ENCODE data around the gene C1QTNF8.

DNA sequence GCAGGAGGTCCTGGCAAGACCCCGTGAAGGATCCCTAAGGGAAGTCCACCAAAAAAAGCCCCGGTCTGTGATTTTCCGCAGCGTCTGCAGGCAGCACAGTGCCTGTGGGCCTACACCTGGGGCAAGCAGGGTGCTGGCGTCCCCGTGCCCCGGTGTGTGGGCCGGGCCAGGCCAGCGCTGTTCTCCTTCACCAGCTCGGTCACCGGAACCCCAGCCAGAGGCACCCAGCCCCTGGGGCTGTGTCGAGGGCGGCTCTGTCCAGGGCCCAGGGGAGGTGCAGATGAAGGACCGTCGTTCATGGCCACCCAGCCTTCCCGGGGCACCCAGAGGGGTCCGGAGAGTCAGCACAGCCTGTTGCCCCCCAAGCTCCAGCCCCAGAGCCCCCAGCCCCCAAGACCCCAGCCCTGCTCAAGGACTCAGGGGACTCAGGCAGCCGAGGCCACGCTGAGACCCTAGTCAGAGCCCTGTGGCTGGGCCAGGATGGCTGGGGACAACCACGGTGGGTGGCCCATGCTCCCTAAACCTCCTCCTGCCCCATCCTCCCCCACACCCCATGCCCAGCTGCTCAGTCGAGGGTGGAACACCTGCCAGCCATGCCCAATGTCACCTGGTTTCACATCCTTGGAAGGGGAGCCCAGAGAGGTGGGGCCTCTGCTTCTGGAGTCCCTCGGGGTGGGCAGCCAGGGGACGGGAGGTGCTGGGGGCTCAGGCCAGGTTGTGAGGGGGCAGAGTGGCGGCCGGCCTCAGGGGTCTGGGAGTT, 5.7 kb upstream of the C1QTNF8 start:
- TF ChIP-seq, protein P1, sequence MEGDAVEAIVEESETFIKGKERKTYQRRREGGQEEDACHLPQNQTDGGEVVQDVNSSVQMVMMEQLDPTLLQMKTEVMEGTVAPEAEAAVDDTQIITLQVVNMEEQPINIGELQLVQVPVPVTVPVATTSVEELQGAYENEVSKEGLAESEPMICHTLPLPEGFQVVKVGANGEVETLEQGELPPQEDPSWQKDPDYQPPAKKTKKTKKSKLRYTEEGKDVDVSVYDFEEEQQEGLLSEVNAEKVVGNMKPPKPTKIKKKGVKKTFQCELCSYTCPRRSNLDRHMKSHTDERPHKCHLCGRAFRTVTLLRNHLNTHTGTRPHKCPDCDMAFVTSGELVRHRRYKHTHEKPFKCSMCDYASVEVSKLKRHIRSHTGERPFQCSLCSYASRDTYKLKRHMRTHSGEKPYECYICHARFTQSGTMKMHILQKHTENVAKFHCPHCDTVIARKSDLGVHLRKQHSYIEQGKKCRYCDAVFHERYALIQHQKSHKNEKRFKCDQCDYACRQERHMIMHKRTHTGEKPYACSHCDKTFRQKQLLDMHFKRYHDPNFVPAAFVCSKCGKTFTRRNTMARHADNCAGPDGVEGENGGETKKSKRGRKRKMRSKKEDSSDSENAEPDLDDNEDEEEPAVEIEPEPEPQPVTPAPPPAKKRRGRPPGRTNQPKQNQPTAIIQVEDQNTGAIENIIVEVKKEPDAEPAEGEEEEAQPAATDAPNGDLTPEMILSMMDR (IDR thresholded peaks at IDR 0.05), result no peak
- TF ChIP-seq POLR2A (IDR thresholded peaks at IDR 0.05; ENCODE audit: low read depth), result no peak

Measured in esophagus muscularis mucosa (tissue), 3 donors.